Adipocyte (in vitro differentiated cells): ENCODE results near the gene CD7.

Experiments used
- DNase-seq: peaks from one replicate; pipeline ENCODE4 v3.0.0-alpha.2; 2015; ENCODE audit warnings: low read depth
- H3K27me3 ChIP-seq: replicated peaks from 2 replicates; pipeline ENCODE4 v1.7.0; 2013; ENCODE audit warnings: mild to moderate bottlenecking, low read length, moderate library complexity; ENCODE audit not compliant: control insufficient read depth, insufficient read depth
- H3K36me3 ChIP-seq: 2 replicates; pipeline ENCODE4 v1.7.0; 2013; ENCODE audit warnings: low read length, mild to moderate bottlenecking, moderate library complexity; ENCODE audit not compliant: control insufficient read depth, insufficient read depth, severe bottlenecking
- H3K4me1 ChIP-seq: 2 replicates; pipeline ENCODE4 v1.7.0; 2013; ENCODE audit warnings: mild to moderate bottlenecking, low read length, moderate library complexity; ENCODE audit not compliant: control insufficient read depth, insufficient read depth
- H3K4me3 ChIP-seq: 2 replicates; pipeline ENCODE4 v1.7.0; 2013; ENCODE audit warnings: mild to moderate bottlenecking, low read length, moderate library complexity
- H3K9ac ChIP-seq: 2 replicates; pipeline ENCODE4 v1.7.0; 2013; ENCODE audit warnings: mild to moderate bottlenecking, low read length, moderate library complexity
- H3K9me3 ChIP-seq: 2 replicates; pipeline ENCODE4 v1.7.0; 2013; ENCODE audit warnings: mild to moderate bottlenecking, low read length, moderate library complexity; ENCODE audit not compliant: control insufficient read depth

CD7 gene

GRCh38 chr17:82285141-82285540, 32.3 kb downstream of the CD7 start:
- no peak overlapping the region for H3K9ac ChIP-seq
- H3K4me3 ChIP-seq = no peak overlapping the region
- DNase-seq = no peak
- no peaks in the 10 kb centered on the region for H3K9me3 ChIP-seq
- no peaks in the 10 kb centered on the region for H3K27me3 ChIP-seq
- H3K4me1 ChIP-seq = peaks cover 5% of the 10 kb centered on the region
- H3K36me3 ChIP-seq = no peaks in the 10 kb centered on the region

DNA sequence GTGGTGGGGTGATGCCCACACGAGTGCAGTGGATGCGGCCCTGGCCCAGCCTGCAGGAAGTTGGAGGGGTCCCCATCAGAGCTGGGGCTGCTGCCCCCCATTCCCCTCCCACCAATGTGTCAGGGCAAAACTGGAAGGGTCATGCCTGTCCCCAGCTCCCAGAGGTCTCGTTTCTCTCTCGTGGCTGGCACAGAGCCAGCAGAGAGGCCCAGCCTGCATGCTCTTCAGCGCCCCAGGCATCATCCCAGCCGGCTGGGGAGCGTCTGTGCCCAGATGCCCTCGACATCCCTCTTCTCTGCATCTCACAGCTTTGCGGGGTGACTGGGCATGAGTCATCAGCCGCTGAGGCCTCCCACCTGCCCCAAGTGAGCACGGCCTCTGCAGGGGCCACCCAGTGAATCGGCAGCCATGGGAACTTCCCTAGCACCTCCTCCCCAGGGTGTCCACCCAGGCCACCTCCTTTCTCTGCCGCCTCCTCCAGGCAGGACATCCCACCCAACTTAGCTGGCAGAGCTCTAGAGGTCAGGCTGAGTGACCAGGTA, 34.1 kb downstream of the CD7 start:
- Histone ChIP-seq H3K27me3 (no peaks in the 10 kb centered on the region), H3K4me3 (no peak overlapping the region), H3K9me3 (no peaks in the 10 kb centered on the region), H3K36me3 (no peaks in the 10 kb centered on the region), H3K9ac (no peak overlapping the region), H3K4me1 (peaks cover 5% of the 10 kb centered on the region)
- peak; percentile 67 for DNase-seq

GRCh38 chr17:82282239-82283207, 34.9 kb downstream of the CD7 start:
- H3K36me3 ChIP-seq = no peaks in the 10 kb centered on the region
- no peak overlapping the region for H3K9ac ChIP-seq
- no peak for DNase-seq
- H3K4me3 ChIP-seq = no peak overlapping the region
- H3K4me1 ChIP-seq = peaks cover under 1% of the 10 kb centered on the region
- no peaks in the 10 kb centered on the region for H3K9me3 ChIP-seq
- H3K27me3 ChIP-seq = no peaks in the 10 kb centered on the region

DNA sequence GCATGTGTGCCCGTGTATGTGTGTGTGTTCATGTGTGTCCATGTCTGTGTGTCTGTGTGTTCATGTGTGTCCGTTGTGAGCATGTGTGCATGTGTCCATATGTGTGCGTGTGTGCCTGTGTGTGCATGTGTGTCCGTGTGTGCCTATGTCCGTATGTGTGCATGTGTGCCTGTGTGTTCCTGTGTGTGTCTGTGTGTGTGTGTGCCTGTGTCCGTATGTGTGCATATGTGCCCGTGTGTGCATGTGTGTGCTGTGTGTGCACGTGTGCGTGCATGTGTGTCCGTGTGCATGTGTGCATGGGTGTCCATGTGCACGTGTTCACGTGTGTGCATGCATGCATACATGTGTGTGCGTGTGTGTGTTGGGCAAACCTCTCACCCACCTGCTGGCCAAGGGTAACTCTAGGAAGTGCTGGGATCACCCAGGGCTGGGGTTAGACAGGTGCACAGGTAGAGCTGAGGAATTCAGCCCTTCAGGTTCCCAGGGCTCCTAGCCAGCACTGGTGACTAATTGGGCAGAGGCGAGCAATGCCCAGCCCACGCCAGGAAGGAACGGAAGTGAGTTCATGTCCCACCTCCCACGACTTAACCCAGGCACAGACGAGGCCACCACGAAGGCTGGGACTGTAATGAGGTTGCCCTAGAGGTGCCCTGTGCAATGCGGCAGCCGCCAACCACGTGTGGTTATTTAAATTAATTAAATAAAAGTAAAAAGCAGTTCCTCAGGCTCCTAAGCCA, 35.7 kb downstream of the CD7 start:
- Histone ChIP-seq H3K36me3 (no peaks in the 10 kb centered on the region), H3K9ac (no peak overlapping the region), H3K9me3 (no peaks in the 10 kb centered on the region), H3K27me3 (no peaks in the 10 kb centered on the region), H3K4me1 (no peaks in the 10 kb centered on the region), H3K4me3 (no peak overlapping the region)
- no peak for DNase-seq

DNA sequence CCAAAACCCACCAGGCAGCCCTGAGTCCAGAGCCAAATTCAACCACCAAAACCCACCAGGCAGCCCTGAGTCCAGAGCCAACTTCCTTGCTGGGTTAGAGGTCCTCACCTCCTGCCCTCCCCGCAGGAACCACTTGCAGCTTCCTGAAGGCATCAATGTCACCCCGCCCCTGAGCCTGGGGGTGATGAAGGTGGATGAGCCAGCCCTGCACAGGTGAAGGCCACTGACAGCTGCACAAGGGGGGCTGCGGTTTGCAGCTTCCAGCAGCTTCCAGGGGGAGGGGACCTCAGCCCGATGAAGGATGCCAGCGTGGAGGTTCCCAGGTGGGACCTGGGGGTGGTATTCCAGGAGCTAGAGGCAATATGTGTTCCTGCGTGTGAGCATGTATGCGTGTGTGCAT, 36.3 kb downstream of the CD7 start:
- H3K4me3 ChIP-seq = no peak overlapping the region
- no peak overlapping the region for H3K9ac ChIP-seq

DNA sequence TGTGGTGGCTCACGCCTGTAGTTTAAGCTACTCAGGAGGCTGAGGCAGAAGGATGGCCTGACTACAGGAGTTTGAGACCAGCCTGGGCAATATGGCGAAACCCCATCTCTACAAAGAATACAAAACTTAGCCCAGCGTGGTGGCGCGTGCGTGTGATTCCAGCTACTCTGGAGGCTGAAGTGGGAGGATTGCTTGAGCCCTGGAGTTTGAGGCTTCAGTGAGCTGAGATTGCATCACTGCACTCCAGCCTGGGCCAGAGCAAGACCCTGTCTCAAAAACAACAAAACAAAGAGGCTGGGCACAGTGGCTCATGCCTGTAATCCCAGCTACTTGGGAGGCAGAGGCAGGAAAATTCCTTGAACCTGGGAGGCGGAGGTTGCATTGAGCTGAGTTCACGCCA, 36.9 kb downstream of the CD7 start:
- no peaks in the 10 kb centered on the region for H3K4me1 ChIP-seq
- no peaks in the 10 kb centered on the region for H3K36me3 ChIP-seq
- H3K9me3 ChIP-seq = no peaks in the 10 kb centered on the region
- H3K9ac ChIP-seq = no peak overlapping the region
- H3K4me3 ChIP-seq = no peak overlapping the region
- H3K27me3 ChIP-seq = no peaks in the 10 kb centered on the region
- no peak for DNase-seq

More for the DNA sequence above, 36.3 kb downstream of the CD7 start:
- no peak for DNase-seq
- Histone ChIP-seq H3K9me3 (no peaks in the 10 kb centered on the region), H3K27me3 (no peaks in the 10 kb centered on the region), H3K4me1 (no peaks in the 10 kb centered on the region), H3K36me3 (no peaks in the 10 kb centered on the region)

DNA sequence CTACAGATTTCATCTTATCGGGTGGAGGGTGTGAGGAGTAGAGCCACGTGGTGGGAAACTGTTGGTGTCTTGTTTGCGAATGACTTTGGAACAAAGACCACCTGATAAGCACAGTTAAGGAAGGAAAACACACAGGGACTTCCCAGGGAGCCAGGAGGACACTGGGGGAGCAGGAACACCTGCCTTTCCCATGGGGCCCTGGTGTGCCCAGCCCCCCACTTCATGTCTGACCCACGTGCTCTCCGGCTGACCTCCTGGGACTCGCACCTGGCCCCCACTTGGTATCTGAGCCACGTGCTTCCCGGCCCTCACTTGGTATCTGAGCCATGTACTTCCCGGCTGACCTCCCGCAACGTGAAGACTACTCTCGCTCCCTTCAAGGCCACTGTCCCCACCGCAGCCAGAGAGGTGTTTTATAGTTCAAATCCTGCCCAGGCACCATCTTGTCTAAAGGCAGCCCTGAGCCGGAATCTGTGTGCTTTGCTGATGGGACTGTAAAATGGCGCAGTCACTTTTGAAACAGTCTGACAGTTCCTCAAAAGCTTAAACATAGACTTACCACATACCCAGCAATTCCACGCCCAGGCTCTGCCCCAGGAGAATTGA, 38.5 kb downstream of the CD7 start:
- Histone ChIP-seq H3K27me3 (no peaks in the 10 kb centered on the region), H3K36me3 (no peaks in the 10 kb centered on the region)
- DNase-seq = no peak

GRCh38 chr17:82278308-82278707, 39.1 kb downstream of the CD7 start:
- Histone ChIP-seq H3K9me3 (no peaks in the 10 kb centered on the region), H3K4me1 (peaks cover 5% of the 10 kb centered on the region), H3K27me3 (no peaks in the 10 kb centered on the region), H3K36me3 (no peaks in the 10 kb centered on the region), H3K4me3 (no peak overlapping the region), H3K9ac (no peak overlapping the region)
- no peak for DNase-seq

More for the DNA sequence above, 38.5 kb downstream of the CD7 start:
- Histone ChIP-seq H3K9me3 (no peaks in the 10 kb centered on the region), H3K9ac (no peak overlapping the region), H3K4me3 (no peak overlapping the region), H3K4me1 (peaks cover 2% of the 10 kb centered on the region)

DNA sequence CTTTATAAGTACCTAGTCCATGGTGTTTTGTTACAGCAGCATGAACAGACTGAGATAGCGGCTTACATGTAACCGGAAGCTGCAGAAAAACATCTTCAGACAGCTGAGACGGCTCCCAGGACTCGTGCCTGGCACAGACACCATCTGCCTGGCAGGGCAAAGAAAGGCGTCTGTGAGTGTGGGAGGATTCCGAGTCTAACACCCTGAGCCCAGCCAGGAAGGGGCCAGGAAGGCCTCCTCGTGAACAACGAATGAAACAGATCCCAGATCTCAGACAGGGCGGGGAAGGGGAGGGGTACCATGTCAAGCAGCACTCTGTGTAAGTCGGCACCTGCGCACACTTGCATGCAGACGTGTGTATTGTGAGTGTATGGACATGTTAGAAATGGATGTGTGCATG, 39.6 kb downstream of the CD7 start:
- Histone ChIP-seq H3K36me3 (no peaks in the 10 kb centered on the region), H3K4me3 (no peak overlapping the region), H3K4me1 (peaks cover 5% of the 10 kb centered on the region), H3K9me3 (no peaks in the 10 kb centered on the region), H3K9ac (no peak overlapping the region), H3K27me3 (no peaks in the 10 kb centered on the region)
- no peak for DNase-seq

DNA sequence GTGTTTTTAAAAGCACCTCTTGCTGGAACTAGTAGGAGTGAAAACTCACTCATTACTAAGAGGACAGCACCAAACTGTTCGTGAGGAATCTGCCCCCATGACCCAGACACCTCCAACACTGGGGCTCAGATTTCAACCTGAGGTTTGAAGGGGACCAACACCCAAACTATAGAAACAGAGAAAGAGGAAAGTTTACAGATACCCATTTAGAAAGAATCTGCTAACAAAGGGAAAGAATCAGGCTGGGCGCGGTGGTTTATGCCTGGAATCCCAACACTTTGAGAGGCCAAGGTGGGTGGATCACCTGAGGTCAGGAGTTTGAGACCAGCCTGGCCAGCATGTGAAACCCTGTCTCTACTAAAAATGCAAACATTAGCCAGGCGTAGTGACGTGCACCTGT, 40.5 kb downstream of the CD7 start:
- Histone ChIP-seq H3K9me3 (no peaks in the 10 kb centered on the region), H3K36me3 (peaks cover under 1% of the 10 kb centered on the region), H3K4me1 (peaks cover 5% of the 10 kb centered on the region), H3K27me3 (no peaks in the 10 kb centered on the region), H3K4me3 (no peak overlapping the region), H3K9ac (no peak overlapping the region)
- DNase-seq = no peak

- Histone ChIP-seq H3K27me3 (no peaks in the 10 kb centered on the region), H3K36me3 (peaks cover 14% of the 10 kb centered on the region)
- DNase-seq = no peak
Measured at GRCh38 chr17:82275326-82275725, 42.1 kb downstream of the CD7 start.

More at GRCh38 chr17:82275326-82275725, 42.1 kb downstream of the CD7 start:
- H3K4me1 ChIP-seq = peaks cover 12% of the 10 kb centered on the region
- no peak overlapping the region for H3K9ac ChIP-seq
- no peaks in the 10 kb centered on the region for H3K9me3 ChIP-seq
- H3K4me3 ChIP-seq = no peak overlapping the region
